Neural cell (in vitro differentiated cells): ENCODE results near the gene CRK.
"Not testable (repeated sequence)": the region's sequence is repeated elsewhere in the genome, so short reads cannot be mapped to it uniquely, and the experiment has no call there.

ENCODE experiments used
- EP300 ChIP-seq: fragments of 450-650 bp; conservative IDR thresholded peaks from 2 replicates; pipeline ENCODE4 v1.6.1; 2014; ENCODE audit warnings: antibody characterized with exemption, mild to moderate bottlenecking, moderate library complexity; ENCODE audit not compliant: poor library complexity, severe bottlenecking
- EZH2 ChIP-seq: fragments of 200-600, 300-800 bp; shearing (Covaris generic), sonication (generic); IDR thresholded peaks from 2 replicates; pipeline ENCODE4 v1.6.1; 2014; ENCODE audit warnings: antibody characterized with exemption, low read length, borderline replicate concordance, mild to moderate bottlenecking; ENCODE audit not compliant: insufficient read depth, poor library complexity, severe bottlenecking
- POLR2AphosphoS5 ChIP-seq: IDR thresholded peaks from 2 replicates; pipeline ENCODE4 v1.6.1; 2012
- RAD21 ChIP-seq: fragments of 450-650 bp; conservative IDR thresholded peaks from 2 replicates; pipeline ENCODE4 v1.6.1; 2014; ENCODE audit warnings: antibody characterized with exemption, mild to moderate bottlenecking, moderate library complexity
- TAF1 ChIP-seq: IDR thresholded peaks from 2 replicates; pipeline ENCODE4 v1.6.1; 2012; ENCODE audit warnings: low read depth
- TF ChIP-seq, protein P1 (sequence below): fragments of 450-650 bp; IDR thresholded peaks from 2 replicates; pipeline ENCODE4 v1.5.1; 2014; ENCODE audit warnings: antibody characterized with exemption, mild to moderate bottlenecking, moderate library complexity; ENCODE audit not compliant: poor library complexity, severe bottlenecking
- TF ChIP-seq, protein P2 (sequence below): IDR thresholded peaks from 2 replicates; pipeline ENCODE4 v1.6.1; 2012; ENCODE audit warnings: borderline replicate concordance

DNA sequence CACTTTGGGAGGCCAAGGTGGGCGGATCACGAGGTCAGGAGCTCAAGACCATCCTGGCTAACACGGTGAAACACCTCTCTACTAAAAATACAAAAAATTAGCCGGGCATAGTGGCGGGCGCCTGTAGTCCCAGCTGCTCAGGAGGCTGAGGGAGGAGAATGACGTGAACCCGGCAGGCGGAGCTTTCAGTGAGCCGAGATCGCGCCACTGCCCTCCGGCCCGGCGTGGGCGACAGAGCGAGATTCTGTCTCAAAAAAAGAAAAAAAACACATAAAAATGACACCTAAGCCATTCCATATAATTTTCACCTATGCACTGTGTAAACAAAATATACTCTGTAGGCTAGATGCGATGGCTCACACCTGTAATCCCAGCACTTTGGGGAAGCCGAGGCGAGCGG is 5.8 kb downstream of the CRK start:
- TF ChIP-seq, protein P1, sequence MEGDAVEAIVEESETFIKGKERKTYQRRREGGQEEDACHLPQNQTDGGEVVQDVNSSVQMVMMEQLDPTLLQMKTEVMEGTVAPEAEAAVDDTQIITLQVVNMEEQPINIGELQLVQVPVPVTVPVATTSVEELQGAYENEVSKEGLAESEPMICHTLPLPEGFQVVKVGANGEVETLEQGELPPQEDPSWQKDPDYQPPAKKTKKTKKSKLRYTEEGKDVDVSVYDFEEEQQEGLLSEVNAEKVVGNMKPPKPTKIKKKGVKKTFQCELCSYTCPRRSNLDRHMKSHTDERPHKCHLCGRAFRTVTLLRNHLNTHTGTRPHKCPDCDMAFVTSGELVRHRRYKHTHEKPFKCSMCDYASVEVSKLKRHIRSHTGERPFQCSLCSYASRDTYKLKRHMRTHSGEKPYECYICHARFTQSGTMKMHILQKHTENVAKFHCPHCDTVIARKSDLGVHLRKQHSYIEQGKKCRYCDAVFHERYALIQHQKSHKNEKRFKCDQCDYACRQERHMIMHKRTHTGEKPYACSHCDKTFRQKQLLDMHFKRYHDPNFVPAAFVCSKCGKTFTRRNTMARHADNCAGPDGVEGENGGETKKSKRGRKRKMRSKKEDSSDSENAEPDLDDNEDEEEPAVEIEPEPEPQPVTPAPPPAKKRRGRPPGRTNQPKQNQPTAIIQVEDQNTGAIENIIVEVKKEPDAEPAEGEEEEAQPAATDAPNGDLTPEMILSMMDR: not testable (repeated sequence)
- TF ChIP-seq EP300, POLR2AphosphoS5, EZH2, RAD21, TAF1: not testable (repeated sequence)
- TF ChIP-seq, protein P2, sequence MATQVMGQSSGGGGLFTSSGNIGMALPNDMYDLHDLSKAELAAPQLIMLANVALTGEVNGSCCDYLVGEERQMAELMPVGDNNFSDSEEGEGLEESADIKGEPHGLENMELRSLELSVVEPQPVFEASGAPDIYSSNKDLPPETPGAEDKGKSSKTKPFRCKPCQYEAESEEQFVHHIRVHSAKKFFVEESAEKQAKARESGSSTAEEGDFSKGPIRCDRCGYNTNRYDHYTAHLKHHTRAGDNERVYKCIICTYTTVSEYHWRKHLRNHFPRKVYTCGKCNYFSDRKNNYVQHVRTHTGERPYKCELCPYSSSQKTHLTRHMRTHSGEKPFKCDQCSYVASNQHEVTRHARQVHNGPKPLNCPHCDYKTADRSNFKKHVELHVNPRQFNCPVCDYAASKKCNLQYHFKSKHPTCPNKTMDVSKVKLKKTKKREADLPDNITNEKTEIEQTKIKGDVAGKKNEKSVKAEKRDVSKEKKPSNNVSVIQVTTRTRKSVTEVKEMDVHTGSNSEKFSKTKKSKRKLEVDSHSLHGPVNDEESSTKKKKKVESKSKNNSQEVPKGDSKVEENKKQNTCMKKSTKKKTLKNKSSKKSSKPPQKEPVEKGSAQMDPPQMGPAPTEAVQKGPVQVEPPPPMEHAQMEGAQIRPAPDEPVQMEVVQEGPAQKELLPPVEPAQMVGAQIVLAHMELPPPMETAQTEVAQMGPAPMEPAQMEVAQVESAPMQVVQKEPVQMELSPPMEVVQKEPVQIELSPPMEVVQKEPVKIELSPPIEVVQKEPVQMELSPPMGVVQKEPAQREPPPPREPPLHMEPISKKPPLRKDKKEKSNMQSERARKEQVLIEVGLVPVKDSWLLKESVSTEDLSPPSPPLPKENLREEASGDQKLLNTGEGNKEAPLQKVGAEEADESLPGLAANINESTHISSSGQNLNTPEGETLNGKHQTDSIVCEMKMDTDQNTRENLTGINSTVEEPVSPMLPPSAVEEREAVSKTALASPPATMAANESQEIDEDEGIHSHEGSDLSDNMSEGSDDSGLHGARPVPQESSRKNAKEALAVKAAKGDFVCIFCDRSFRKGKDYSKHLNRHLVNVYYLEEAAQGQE: not testable (repeated sequence)
